Measurements from ENCODE around the gene DCUN1D2.
"Not testable (repeated sequence)": the region's sequence is repeated elsewhere in the genome, so short reads cannot be mapped to it uniquely, and the experiment has no call there.

GRCh38 chr13:113470635-113471163 lies 19.8 kb downstream of the DCUN1D2 start:
- TF ChIP-seq CTCF, POLR2A (IDR thresholded peaks at IDR 0.05): not testable (repeated sequence)

All from ovary (tissue), 3 donors.